Peyer's patch (tissue), 4 donors: ENCODE results near the gene RCSD1. TPM values are rescaled to one million over a fixed set of nuclear protein-coding genes. Genes with fewer than 3 reads are reported as not detected.

Experiments
- DNase-seq, 3 donors: peaks; one replicate each; pipeline ENCODE4 v3.0.0-alpha.2; 2017 to 2019
- H3K27ac ChIP-seq, 4 donors: fragments of 200-600 bp; sonication (generic); one replicate each; pipeline ENCODE4 v1.5.1; 2016 to 2019
- H3K27me3 ChIP-seq, 2 donors: fragments of 200-600 bp; sonication (generic); one replicate each; pipeline ENCODE4 v1.5.1; 2019
- H3K36me3 ChIP-seq, 3 donors: fragments of 200-600 bp; sonication (generic); one replicate each; pipeline ENCODE4 v1.5.1; 2016 to 2019
- H3K4me1 ChIP-seq, 4 donors: fragments of 200-600 bp; sonication (generic); one replicate each; pipeline ENCODE4 v1.5.1; 2016 to 2019
- H3K4me3 ChIP-seq, 4 donors: fragments of 200-600 bp; sonication (generic); 1 replicate in 3 of 4; 2 replicates in 1 of 4; pipeline ENCODE4 v1.5.1; 2016 to 2019; ENCODE audit warnings: mild to moderate bottlenecking in 1 of 4
- H3K9me3 ChIP-seq, 4 donors: fragments of 200-600 bp; sonication (generic); one replicate each; pipeline ENCODE4 v1.5.1; 2016 to 2019; ENCODE audit warnings: mild to moderate bottlenecking in 1 of 4
- POLR2A ChIP-seq, 2 donors: fragments of 450-650 bp; IDR thresholded peaks; one replicate each; pipeline ENCODE4 v1.5.1; 2017; ENCODE audit warnings: antibody characterized with exemption in 2 of 2, mild to moderate bottlenecking in 2 of 2, moderate library complexity in 2 of 2
- total RNA-seq, 4 donors: library from RNA; depleted of rRNA; stranded (reverse); fragments of >200 nt; gene quantifications; one replicate each; pipeline ENCODE4 v1.1.0, GENCODE V29; 2016
- TF ChIP-seq, protein P1 (sequence below), 6 experiments: fragments of 450-650 bp in 4 of 6; fragments of 200-600 bp in 2 of 6; sonication (generic) in 1 of 6; IDR thresholded peaks; one replicate each; pipeline ENCODE4 v1.5.1; 2017 to 2019; ENCODE audit warnings: antibody characterized with exemption in 6 of 6, mild to moderate bottlenecking in 3 of 6, moderate library complexity in 1 of 6

The RCSD1 gene
- total RNA-seq, 4 donors from 2014 or later: 6.7 to 95.7 (median 11.5) TPM

DNA sequence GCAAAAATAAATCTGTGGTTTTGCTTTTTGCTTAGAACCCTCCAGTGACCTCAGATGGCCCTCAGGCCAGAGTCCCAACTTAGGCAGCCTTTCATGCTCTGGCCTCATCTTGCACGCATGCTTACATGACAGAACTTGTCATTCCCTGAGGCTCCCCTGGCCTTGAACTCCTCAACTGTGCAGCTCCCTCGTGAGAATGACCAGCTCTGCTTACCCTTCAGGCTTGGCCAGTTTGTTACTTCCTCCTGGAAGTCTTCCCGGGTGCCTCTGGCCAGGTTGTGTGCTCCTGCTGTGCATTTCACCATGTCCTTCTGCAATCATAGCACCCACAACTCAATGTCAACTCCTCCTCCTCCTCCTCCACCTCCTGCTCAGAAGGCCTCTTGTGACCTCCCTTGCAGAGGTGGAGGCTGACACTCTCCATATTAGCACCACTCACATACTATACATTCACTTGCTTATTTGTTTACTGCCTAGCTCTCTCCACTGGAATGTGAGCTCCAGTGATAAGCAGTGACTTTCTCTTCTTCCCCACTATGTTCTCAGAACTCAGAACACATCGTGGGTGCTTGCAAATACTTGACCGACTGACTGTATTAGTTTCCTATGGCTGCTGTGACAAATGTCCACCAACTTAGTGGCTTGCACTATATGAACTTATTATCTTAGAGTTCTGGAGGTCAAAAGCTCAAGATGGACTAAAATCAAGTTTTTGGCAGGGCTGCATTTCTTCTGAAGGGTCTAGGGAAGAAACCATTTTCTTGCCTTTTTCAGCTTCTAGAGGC lies 41.9 kb downstream of the RCSD1 start:
- no peak for DNase-seq
- peaks cover 0 to 17% (median 0%) of the 10 kb centered on the region in 4 donors for H3K4me1 ChIP-seq
- TF ChIP-seq, protein P1, sequence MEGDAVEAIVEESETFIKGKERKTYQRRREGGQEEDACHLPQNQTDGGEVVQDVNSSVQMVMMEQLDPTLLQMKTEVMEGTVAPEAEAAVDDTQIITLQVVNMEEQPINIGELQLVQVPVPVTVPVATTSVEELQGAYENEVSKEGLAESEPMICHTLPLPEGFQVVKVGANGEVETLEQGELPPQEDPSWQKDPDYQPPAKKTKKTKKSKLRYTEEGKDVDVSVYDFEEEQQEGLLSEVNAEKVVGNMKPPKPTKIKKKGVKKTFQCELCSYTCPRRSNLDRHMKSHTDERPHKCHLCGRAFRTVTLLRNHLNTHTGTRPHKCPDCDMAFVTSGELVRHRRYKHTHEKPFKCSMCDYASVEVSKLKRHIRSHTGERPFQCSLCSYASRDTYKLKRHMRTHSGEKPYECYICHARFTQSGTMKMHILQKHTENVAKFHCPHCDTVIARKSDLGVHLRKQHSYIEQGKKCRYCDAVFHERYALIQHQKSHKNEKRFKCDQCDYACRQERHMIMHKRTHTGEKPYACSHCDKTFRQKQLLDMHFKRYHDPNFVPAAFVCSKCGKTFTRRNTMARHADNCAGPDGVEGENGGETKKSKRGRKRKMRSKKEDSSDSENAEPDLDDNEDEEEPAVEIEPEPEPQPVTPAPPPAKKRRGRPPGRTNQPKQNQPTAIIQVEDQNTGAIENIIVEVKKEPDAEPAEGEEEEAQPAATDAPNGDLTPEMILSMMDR (IDR thresholded peaks at IDR 0.05): no peak
- no peak for TF ChIP-seq POLR2A (IDR thresholded peaks at IDR 0.05)
- H3K4me3 ChIP-seq: no peak overlapping the region
- H3K27me3 ChIP-seq: no peaks in the 10 kb centered on the region
- no peaks in the 10 kb centered on the region for H3K36me3 ChIP-seq
- H3K9me3 ChIP-seq: no peaks in the 10 kb centered on the region
- H3K27ac ChIP-seq: peak overlapping the region in 1 of 4 donors; percentile 12

DNA sequence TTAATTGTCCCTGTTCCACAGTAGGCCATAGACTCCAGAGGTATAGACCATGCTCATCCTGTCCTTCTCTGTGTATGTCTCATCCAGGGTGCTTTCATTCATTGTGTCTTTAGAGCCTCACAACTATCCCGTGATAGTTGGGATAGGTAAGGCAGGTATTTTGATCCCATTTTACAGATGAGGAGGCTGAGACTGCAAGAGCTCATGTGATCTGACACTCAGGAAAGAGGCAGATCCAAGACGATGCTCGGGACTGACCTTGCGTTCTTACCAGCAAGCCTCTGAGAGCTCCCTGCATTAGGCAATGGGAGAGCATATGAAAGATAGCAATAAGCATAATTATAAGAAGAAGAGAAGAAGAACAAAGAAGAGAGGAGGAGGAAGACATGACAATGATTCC lies 42.8 kb downstream of the RCSD1 start:
- no peaks in the 10 kb centered on the region for H3K36me3 ChIP-seq
- H3K4me3 ChIP-seq: no peak overlapping the region
- DNase-seq: no peak
- H3K4me1 ChIP-seq: peaks cover 0 to 17% (median 0%) of the 10 kb centered on the region in 4 donors
- H3K27ac ChIP-seq: no peak overlapping the region
- no peaks in the 10 kb centered on the region for H3K9me3 ChIP-seq
- H3K27me3 ChIP-seq: no peaks in the 10 kb centered on the region
- TF ChIP-seq POLR2A (IDR thresholded peaks at IDR 0.05): no peak
- TF ChIP-seq, protein P1 (IDR thresholded peaks at IDR 0.05): no peak

DNA sequence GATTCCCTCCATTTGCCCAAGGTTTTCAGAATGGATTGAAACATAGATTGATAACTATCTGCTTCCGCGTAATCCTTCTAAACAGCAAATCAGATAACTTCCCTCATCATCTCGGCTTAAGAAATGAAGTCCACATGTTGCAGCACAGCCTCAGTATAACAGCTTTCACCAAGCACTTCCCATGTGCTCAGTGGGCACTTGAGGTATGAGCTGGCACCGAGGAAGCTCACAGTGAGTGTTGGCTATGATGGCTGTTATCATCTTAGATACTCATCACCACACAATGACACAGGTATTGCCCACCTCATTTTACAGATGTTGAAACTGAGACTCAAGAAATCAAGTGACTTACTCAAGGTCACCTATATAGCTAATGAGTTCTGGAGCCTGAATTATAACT lies 43.2 kb downstream of the RCSD1 start:
- Histone ChIP-seq H3K27me3 (no peaks in the 10 kb centered on the region), H3K9me3 (no peaks in the 10 kb centered on the region), H3K36me3 (no peaks in the 10 kb centered on the region), H3K4me1 (peaks cover 0 to 13% (median 0%) of the 10 kb centered on the region in 4 donors), H3K4me3 (no peak overlapping the region), H3K27ac (no peak overlapping the region)
- TF ChIP-seq, protein P1 (IDR thresholded peaks at IDR 0.05): no peak
- no peak for TF ChIP-seq POLR2A (IDR thresholded peaks at IDR 0.05)
- DNase-seq: no peak

DNA sequence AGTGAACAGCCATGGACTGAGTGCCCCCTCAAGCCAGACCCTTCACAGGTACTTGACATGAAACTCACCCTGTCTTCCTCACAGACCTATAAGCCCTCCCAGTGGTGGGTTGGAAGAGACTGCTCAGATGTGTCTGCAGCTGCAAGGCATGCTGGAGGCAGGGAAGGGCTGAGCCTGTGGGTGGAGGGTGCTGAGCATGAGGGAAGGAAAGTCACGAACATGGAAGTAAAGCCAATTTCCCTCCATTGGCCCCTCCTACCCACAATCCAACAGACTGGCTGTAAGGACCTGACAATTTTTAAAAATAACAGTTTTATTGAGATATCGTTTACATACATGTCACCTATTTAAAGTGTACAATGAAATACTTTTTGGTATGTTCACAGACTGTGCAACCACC lies 44.1 kb downstream of the RCSD1 start:
- no peaks in the 10 kb centered on the region for H3K27me3 ChIP-seq
- TF ChIP-seq, protein P1 (IDR thresholded peaks at IDR 0.05): no peak
- TF ChIP-seq POLR2A (IDR thresholded peaks at IDR 0.05): no peak
- H3K4me1 ChIP-seq: peaks cover 0 to 12% (median 0%) of the 10 kb centered on the region in 4 donors
- no peaks in the 10 kb centered on the region for H3K36me3 ChIP-seq
- no peak overlapping the region for H3K4me3 ChIP-seq
- DNase-seq: no peak
- no peaks in the 10 kb centered on the region for H3K9me3 ChIP-seq
- H3K27ac ChIP-seq: no peak overlapping the region

DNA sequence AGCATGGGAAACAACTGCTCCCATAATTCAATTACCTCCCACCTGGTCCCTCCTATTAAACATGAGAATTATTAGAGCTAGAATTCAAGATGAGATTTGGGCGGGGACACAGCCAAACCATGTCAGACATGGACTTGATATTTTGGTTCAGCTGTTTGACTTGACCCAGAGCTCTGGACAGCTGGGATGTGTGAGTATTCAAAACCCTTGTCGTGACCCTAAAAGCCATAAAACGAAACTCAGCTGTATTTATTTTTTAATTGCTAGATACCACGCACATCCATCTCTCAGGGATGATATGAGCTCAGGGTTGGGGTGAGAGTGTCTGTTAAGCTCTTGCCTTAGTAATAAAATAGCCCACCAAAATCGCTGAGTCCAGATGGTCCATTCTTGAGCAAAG lies 45.4 kb downstream of the RCSD1 start:
- H3K4me3 ChIP-seq: no peak overlapping the region
- no peak for DNase-seq
- no peaks in the 10 kb centered on the region for H3K27me3 ChIP-seq
- H3K4me1 ChIP-seq: peaks cover 0 to 7% (median 3%) of the 10 kb centered on the region in 4 donors
- no peaks in the 10 kb centered on the region for H3K9me3 ChIP-seq
- H3K36me3 ChIP-seq: no peaks in the 10 kb centered on the region
- H3K27ac ChIP-seq: no peak overlapping the region
- TF ChIP-seq, protein P1 (IDR thresholded peaks at IDR 0.05): no peak
- TF ChIP-seq POLR2A (IDR thresholded peaks at IDR 0.05): no peak
